ENCODE measurements around the gene TSC22D3.

TSC22D3 gene

GRCh38 chrX:107729558-107730297 lies 45.9 kb downstream of the TSC22D3 start:
- peak; percentile 43 for DNase-seq

GRCh38 chrX:107728371-107729099 lies 47.1 kb downstream of the TSC22D3 start:
- DNase-seq: peak; percentile 54

GRCh38 chrX:107726816-107727534 lies 48.6 kb downstream of the TSC22D3 start:
- peak; percentile 24 for DNase-seq

DNA sequence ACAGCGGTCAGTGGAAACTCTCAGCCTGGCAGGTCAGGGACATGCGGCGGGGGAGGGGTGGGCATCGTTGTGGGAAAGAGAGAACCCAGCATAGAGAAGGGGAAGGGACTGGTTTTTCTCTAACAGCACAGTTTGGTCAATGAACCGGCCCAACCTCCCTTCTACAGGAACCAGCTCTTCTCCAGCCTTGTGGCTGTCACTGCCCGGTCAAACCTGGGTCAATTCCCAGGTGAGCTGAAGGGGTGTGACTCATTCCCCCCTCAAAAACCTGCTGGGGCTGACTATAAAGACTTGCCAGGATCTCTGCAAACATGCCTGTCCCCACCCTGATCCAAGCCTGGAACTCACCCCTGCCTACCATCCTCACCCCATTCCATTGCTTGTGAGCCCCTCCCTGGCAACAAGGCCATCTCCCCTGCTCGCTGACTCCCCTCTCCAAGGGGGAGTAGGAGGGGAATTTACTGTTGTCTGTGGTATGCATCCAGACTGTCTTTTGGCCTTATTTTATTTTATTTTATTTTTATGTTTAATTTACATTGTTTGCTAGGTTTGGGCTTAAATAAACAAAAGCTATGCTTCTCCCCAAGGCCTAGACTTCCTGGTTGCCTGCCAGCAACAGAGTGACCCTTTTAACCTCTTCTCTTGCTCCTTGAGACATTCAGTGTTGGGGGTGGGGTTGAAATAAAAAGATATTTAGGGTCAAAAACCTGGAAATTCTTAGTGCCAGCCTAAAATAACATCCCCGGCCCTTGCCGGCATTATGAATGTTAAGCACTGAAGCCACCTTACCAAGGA lies 49.6 kb downstream of the TSC22D3 start:
- DNase-seq: no peak

DNA sequence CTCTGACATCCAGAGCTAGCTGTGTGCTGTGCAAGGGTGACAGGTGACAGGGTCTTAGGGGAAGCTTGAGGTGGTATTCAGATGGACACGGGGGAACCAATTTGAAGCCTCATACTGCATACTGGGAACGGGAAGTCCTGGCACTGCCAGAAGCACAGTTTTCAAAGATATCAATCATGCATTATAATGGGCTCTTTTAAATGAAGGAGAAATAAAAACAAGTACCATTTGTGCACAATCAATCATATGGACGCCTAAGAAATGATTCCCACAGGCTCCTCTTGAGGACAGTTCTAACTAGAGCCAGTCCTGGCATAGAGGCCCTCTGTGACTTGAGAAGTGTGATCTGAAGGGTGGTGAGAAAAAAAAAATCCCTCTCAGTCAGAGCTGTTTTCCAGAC lies 50.9 kb downstream of the TSC22D3 start:
- no peak for DNase-seq

GRCh38 chrX:107723511-107723910 lies 52.1 kb downstream of the TSC22D3 start:
- DNase-seq: peak; percentile 20

DNA sequence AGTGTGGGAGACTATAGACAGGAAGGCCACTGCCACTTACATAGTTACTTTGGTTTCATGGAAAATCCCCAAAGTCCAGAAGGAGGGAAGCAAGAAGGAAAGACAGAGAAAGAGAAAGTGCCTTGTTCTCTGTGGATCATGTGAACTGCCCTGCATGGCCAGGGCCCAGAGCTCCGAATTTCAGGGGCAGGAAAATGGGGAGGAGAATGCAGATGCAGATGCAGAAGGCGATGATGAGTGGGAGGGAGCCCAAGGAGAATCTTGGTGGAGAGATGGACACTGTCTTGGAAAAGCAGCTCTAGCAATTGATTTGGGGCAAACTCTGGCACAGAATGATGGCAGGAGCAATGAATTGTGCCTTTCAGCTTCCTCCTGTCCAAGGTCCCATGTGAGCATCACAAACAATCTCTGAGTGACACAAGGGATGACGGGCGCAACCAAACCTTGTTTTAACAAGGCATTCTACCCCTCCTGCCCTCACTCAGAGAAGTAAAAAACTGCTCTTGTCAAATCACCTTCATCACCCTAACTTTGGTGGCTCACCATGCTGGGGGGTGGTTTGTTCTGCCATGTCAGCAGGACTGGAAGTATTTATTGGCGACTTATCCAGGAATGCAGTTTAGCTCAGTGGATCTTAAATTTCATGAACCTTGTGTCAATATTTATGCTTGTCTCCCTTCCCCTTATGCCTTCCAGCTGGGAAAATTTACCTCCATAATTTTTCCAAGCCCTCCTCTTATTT lies 53.5 kb downstream of the TSC22D3 start:
- no peak for DNase-seq

DNA sequence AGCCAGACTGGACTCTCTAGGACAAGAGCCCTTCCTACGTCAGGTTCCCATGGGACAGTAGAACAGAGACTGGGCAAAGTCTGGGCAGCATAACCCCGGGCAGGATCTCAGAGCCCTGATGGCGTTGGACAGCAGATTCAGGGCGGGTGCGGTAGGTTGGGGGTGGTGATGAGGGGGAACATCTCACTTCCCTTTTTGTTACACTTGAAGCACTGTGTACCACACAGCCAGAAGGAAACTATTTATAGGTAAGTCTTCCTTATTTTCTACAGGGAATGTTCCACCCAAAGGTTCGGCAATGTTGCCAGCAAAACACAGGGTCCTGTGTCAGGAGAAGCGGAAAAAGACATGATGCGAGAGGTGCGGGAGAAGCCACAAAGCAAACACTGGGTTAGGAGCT lies 54.3 kb downstream of the TSC22D3 start:
- no peak for DNase-seq

DNA sequence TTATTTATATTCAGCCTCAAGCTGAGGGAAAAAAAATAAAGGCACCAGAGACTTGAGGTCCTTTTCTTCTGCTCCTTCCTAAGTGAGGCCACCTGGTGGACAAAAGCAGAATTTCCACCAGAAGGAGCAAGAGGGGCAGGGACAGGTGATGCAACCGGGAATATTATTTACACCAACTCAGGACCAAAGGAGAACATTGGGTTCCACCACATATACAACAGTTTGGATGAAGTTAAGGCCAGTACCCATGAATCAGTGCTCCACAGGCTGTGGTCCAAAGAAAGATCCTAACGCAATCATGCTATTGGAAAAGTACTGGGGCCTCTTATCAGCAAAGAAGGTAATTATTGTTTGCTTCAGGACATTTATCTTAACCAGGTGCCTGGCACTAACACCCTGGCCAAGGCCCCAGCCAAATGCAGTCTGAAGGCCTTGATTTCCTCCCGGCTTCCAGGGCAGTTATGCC lies 57.4 kb downstream of the TSC22D3 start:
- DNase-seq: peak; percentile 61

DNA sequence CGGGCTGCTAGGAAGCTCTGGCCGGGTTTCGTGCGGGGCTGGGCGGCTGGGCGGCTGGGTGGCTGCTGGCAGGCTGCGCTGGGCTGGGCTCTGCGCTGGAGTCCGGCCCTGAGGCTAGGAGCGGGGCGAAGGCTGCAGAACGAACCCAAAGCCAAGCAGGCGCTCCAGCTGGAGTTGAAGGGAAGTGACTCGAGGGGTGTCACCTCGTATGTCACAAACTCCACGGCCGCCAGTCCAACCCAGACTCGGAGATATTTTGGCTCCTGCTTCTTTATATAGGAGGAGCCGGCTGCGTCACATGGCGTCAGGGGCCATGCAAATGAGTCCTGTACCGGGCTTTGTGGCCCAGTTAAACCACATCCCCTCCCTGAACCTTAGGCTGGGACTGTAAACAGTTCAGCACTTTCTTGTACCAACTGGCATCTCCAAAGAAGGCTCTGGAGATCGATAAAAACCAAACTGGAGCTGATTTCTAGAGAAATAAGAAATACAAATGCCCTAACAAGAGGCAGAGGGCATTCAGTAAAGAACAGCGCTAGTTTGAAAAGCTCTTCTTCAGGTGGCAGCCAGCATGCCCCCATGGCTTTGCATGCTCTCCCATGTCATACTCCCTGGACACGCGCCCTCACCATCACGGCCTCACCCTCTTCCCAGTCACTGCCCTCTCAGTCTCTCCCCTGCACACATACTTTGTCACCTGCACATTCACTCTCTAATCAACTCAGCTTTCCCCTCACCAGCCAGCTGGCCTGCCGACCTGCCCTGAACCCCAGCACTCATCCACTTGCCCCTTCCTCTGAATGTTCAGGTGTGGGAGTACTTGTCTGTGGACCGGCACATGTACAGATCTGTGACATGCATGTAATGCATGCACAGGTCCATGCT lies 58.5 kb downstream of the TSC22D3 start:
- DNase-seq: peak; percentile 42

GRCh38 chrX:107716118-107716684 lies 59.4 kb downstream of the TSC22D3 start:
- DNase-seq: no peak

GRCh38 chrX:107715331-107716117 lies 60.1 kb downstream of the TSC22D3 start:
- no peak for DNase-seq

DNA sequence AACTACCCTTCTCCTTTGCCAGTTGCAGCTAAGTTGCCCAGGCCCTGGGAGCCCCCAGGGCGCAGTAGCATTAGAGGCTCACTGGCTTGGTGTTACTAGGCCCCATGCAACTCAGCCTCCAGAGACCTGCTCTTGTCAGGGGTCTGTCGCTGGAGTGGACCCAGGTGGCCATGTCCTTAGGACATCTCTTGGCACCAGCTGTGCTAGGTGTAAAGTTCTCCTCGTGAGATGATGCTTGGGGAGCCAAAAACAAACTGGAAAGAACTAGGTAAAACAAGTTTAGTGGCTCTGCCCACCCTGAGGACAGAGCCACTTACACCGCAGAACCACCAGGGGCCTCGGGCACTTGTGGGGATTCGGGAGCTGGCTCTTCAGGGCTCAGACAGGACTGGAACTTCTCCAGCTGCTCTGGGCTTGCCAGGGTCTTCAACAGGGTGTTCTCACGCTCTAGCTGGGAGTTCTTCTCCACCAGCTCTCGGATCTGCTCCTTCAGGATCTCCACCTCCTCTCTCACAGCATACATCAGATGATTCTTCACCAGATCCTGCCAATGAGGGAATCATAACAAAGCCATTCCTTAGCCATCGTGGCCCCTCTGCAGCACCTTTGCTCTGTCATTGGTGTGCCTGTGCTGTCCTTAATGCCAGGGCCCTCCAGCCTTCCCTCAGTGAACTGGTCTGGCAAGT lies 61.2 kb downstream of the TSC22D3 start:
- no peak for DNase-seq

GRCh38 chrX:107713543-107714205 lies 61.9 kb downstream of the TSC22D3 start:
- DNase-seq: no peak

DNA sequence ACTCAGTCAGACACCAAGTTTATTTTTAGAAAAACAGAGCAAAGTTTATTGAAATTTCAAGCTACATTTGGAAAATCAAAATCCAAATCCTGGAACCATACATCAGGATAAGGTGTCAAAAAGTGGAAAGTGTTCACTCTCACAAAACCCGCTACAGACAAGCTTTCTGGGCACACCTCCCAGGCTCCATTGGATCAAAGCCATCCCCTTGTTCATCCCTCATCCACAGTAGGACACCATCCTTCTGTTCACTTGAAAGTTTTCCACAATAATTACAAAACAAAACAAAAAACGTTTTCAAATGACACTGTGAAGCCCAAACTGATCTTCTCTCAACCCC lies 62.4 kb downstream of the TSC22D3 start:
- DNase-seq: no peak

- no peak for DNase-seq
Observed at GRCh38 chrX:107712231-107713202, 63.1 kb downstream of the TSC22D3 start.

DNA sequence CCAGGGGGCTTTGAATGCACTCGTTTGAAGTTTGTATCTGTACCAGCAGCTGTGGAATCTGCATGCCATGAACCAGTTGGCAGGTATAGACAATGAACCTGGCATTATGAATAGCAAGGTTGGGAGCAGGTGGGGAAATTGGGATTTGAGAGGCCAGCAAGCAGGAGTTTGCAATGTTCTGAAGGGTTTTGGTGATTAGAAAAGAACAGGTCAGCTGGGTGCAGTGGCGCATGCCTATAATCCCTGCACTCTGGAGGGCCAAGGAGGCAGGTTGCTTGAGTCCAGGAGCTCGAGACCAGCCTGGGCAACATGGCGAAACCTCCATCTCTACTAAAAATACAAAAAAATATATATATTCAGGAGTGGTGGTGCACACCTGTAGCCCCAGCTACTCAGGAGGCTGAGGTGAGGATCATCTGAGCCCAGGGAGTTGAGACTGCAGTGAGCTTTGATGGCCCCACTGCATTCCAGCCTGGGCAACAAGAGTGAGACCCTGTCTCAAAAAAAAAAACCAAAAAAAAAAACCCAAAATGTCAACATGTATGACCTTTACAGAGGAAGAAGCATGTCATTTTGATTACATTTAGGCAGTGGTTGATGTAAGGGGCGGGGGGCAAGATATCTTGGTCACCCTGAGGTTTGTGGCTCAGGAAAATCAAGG lies 63.9 kb downstream of the TSC22D3 start:
- no peak for DNase-seq
